ENCODE results near the gene HAL. TPM values are rescaled to one million over a fixed set of nuclear protein-coding genes. Genes with fewer than 3 reads are reported as not detected.
A peak's percentile ranks its signal among the peaks of the same experiment; 100 is the strongest.

The HAL gene
- total RNA-seq, 1 experiment from 2014 or later: 1.8 TPM

GRCh38 chr12:96044017-96044942 is 48.1 kb upstream of the HAL start (continued):
- TF ChIP-seq ELF1 (IDR thresholded peaks at IDR 0.05; ENCODE audit: borderline replicate concordance, low read depth): no peak
- TF ChIP-seq ZNF274 (IDR thresholded peaks at IDR 0.05; ENCODE audit: low read depth, low read length): no peak
- TF ChIP-seq YY1 (IDR thresholded peaks at IDR 0.05; ENCODE audit: extremely low read depth, insufficient replicate concordance, low read depth, low read length): no peak

- BruUV-seq (replicated peaks): no TSS peak
- DNase-seq (ENCODE audit: low read depth, low spot score): no peak
- Histone ChIP-seq H3K9me2 (ENCODE audit: insufficient read depth) (no peaks in the 10 kb centered on the region), H3K9me3 (ENCODE audit: control insufficient read depth in 1 of 2, insufficient read depth in 1 of 2, low read depth in 1 of 2, low read length in 2 of 2) (no peaks in the 10 kb centered on the region), H4K20me1 (ENCODE audit: insufficient read depth) (no peaks in the 10 kb centered on the region), H3K79me2 (ENCODE audit: insufficient read depth, low read length) (no peaks in the 10 kb centered on the region), H3K4me3 (replicated peaks in 1 of 2; ENCODE audit: low read depth in 1 of 2, low read length in 2 of 2) (no peak overlapping the region), H3K36me3 (ENCODE audit: control insufficient read depth in 1 of 2, insufficient read depth in 2 of 2, low read length in 2 of 2) (no peaks in the 10 kb centered on the region), H3K27me3 (ENCODE audit: insufficient read depth, low read length) (no peaks in the 10 kb centered on the region), H3K9ac (ENCODE audit: low read length) (no peak overlapping the region), H3K27ac (ENCODE audit: low read depth, low read length) (no peak overlapping the region), H2AFZ (ENCODE audit: low read depth, low read length, poor library complexity, severe bottlenecking) (no peak overlapping the region), H3K4me1 (ENCODE audit: control insufficient read depth in 1 of 2, insufficient read depth in 2 of 2, low read length in 2 of 2) (peaks cover 8 to 23% of the 10 kb centered on the region in 2 experiments; a peak in 3 of 4 replicates), H3K4me2 (ENCODE audit: low read length) (no peak overlapping the region)
- ChIA-PET CTCF (no interaction called here), POLR2A (no interaction called here), RAD21 (ENCODE audit: low non-redundant PET in 1 of 2, low total read pairs in 2 of 2, uncharacterized antibody in 2 of 2, unreplicated experiment in 2 of 2) (no interaction called here)
- intact Hi-C loops (cut with micrococcal nuclease): no loop called here
- TF ChIP-seq CTCF (IDR thresholded peaks at IDR 0.05 in 2 of 3, conservative IDR thresholded peaks at IDR 0.05 in 1 of 3; ENCODE audit: borderline replicate concordance in 1 of 3, insufficient read depth in 1 of 3, low read depth in 2 of 3, low read length in 2 of 3) (0 out of 6 replicates have a peak, but pooled peaks of 1 of the 3 experiments have one; percentile 9), ZFX (IDR thresholded peaks at IDR 0.05) (no peak)
- ATAC-seq: no peak
Measured at GRCh38 chr12:96041181-96041580, 45.0 kb upstream of the HAL start.
